Common myeloid progenitor, CD34-positive (primary cell): ENCODE results near the gene NELL2.

Experiments used
- CTCF ChIA-PET: fragments of 350-600 bp; sonication (Branson Sonifier 250); formaldehyde crosslinking; loops from one replicate; lab custom pipeline; 2021; ENCODE audit warnings: antibody characterized with exemption; lab: Charles Lee
- POLR2A ChIA-PET: fragments of 350-600 bp; sonication (Branson Sonifier 250); formaldehyde crosslinking; loops from one replicate; lab custom pipeline; 2021; ENCODE audit warnings: antibody characterized with exemption; lab: Charles Lee
- DNase-seq, 3 donors: peaks; one replicate each; pipeline versions ENCODE4 v3.0.0 to v3.0.0-alpha.2; 2013
- H3K27ac ChIP-seq, 2 experiments: 1 replicate in 1 of 2; 2 replicates in 1 of 2; pipeline ENCODE4 v1.7.0; 2013; ENCODE audit warnings: inconsistent platforms in 2 of 2, low read length in 2 of 2, mild to moderate bottlenecking in 2 of 2, low read depth in 1 of 2, moderate library complexity in 1 of 2; ENCODE audit not compliant: severe bottlenecking in 2 of 2, insufficient read depth in 1 of 2, poor library complexity in 1 of 2
- H3K27me3 ChIP-seq, 5 experiments: replicated peaks in 2 of 5; 1 replicate in 3 of 5; 2 replicates in 2 of 5; pipeline versions ENCODE4 v1.6.1 to v1.7.0; 2013; ENCODE audit warnings: low read length in 4 of 5, mild to moderate bottlenecking in 2 of 5, moderate library complexity in 2 of 5, inconsistent platforms in 1 of 5; ENCODE audit not compliant: insufficient read depth in 5 of 5, control insufficient read depth in 4 of 5
- H3K36me3 ChIP-seq, 4 experiments: 1 replicate in 2 of 4; 2 replicates in 2 of 4; pipeline versions ENCODE4 v1.6.1 to v1.7.0; 2013; ENCODE audit warnings: low read length in 3 of 4, control low read depth in 1 of 4, mild to moderate bottlenecking in 1 of 4; ENCODE audit not compliant: control insufficient read depth in 4 of 4, insufficient read depth in 4 of 4
- H3K4me1 ChIP-seq, 4 experiments: 1 replicate in 3 of 4; 2 replicates in 1 of 4; pipeline versions ENCODE4 v1.6.1 to v1.7.1; 2013; ENCODE audit warnings: low read length in 3 of 4, mild to moderate bottlenecking in 3 of 4, control low read depth in 1 of 4, inconsistent platforms in 1 of 4, moderate library complexity in 1 of 4; ENCODE audit not compliant: control insufficient read depth in 4 of 4, insufficient read depth in 4 of 4; ENCODE audit errors: control extremely low read depth in 1 of 4
- H3K4me3 ChIP-seq, 7 experiments: 1 replicate in 4 of 7; 2 replicates in 3 of 7; pipeline versions ENCODE4 v1.5.1 to v1.7.0; 2013; ENCODE audit warnings: mild to moderate bottlenecking in 7 of 7, low read length in 6 of 7, moderate library complexity in 6 of 7, inconsistent platforms in 2 of 7, low read depth in 2 of 7, control low read depth in 1 of 7; ENCODE audit not compliant: insufficient read depth in 4 of 7, control insufficient read depth in 1 of 7; ENCODE audit errors: extremely low read depth in 1 of 7
- H3K9me3 ChIP-seq, 5 experiments: 1 replicate in 4 of 5; 2 replicates in 1 of 5; pipeline versions ENCODE4 v1.6.1 to v1.7.1; 2013; ENCODE audit warnings: low read length in 4 of 5, mild to moderate bottlenecking in 2 of 5, inconsistent platforms in 1 of 5, low read depth in 1 of 5, moderate library complexity in 1 of 5; ENCODE audit not compliant: control insufficient read depth in 4 of 5, insufficient read depth in 2 of 5; ENCODE audit errors: control extremely low read depth in 1 of 5
- WGBS: methylation state at CpG from one replicate; pipeline ENCODE4 v1.1.5; 2013; ENCODE audit not compliant: insufficient coverage; 5-methylcytosine and 5-hydroxymethylcytosine counted together

The NELL2 gene

DNA sequence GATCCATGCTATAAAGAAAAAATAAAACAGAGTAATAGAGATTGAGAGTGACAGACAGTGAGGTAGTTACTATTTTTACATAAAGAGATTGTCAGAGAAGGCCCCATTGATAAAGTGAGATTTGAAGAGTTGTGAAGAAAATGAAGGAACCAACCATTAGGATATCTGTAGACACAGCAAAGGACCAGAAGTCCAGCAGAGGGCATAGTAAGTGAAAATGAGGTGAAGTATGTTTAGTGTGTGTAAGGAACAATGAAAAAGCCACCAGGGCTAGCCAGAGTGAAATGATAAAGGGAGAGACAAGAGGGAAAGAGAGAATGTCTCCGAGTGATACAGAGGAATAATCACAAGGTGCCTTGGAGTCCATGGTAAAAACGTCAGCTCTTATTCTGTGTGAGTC lies 411.0 kb downstream of the NELL2 start:
- DNase-seq = no peak
- CTCF ChIA-PET = no interaction called here
- 100% methylated on average over 2 of the region's 2 CpGs for WGBS
- no peaks in the 10 kb centered on the region for H3K27me3 ChIP-seq
- no peaks in the 10 kb centered on the region for H3K4me1 ChIP-seq
- POLR2A ChIA-PET = no interaction called here
- peaks cover 0 to 1% (median 0%) of the 10 kb centered on the region in 5 experiments for H3K9me3 ChIP-seq
- H3K36me3 ChIP-seq = no peaks in the 10 kb centered on the region
- no peak overlapping the region for H3K27ac ChIP-seq
- H3K4me3 ChIP-seq = no peak overlapping the region

DNA sequence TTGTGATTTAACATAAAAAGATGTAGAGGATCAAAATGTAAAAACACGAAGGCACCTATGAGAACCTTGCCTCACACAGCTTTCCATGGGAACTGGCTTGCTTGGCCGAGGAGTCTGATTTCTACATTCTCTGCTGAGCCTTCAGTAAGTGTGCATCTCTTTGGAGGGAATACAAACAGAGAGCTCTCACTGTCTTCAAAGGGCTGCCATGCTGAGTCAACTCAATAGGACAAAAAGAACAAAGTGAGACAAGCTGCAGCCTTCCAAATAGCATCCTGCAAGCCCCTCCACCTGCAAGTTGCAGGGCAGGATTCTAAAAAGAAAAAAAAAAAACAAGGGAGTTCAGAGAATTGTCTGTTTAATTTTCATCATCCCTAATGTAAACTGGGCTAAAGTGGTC lies 411.9 kb downstream of the NELL2 start:
- Histone ChIP-seq H3K4me1 (no peaks in the 10 kb centered on the region), H3K27ac (no peak overlapping the region), H3K27me3 (no peaks in the 10 kb centered on the region), H3K9me3 (peaks cover 0 to 1% (median 0%) of the 10 kb centered on the region in 5 experiments), H3K4me3 (no peak overlapping the region), H3K36me3 (no peaks in the 10 kb centered on the region)
- WGBS = 48% methylated on average over 2 of the region's 2 CpGs
- ChIA-PET POLR2A (no interaction called here), CTCF (interaction anchor here (0.6 kb wide), 2 partner anchors 15 to 496 kb away, joined by 4 to 8 read pairs; no protein-coding TSS in a partner anchor)
- DNase-seq = no peak

DNA sequence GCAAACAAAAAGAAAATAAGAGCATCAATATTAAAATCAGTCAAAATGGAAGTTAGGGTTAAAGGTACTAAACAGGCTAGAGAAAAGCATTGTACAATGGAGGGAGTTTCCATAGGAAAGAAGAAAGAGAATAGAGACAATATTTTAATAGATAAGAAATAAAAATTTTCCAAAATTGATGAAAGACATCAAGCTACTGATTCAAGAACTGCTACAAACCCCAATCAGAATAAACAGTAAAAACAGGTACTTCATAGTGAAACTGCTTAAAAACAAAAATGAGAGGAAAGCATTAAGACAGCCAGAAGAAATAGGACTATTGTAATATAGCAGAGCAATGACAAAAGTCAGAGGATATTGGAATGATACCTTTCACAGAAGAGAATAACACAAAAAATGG lies 413.4 kb downstream of the NELL2 start:
- no peaks in the 10 kb centered on the region for H3K36me3 ChIP-seq
- H3K27me3 ChIP-seq = no peaks in the 10 kb centered on the region
- peaks cover 0 to 3% (median 0%) of the 10 kb centered on the region in 5 experiments for H3K9me3 ChIP-seq
- no peaks in the 10 kb centered on the region for H3K4me1 ChIP-seq
- no peak overlapping the region for H3K27ac ChIP-seq
- no peak for DNase-seq
- ChIA-PET POLR2A (no interaction called here), CTCF (no interaction called here)
- no peak overlapping the region for H3K4me3 ChIP-seq

DNA sequence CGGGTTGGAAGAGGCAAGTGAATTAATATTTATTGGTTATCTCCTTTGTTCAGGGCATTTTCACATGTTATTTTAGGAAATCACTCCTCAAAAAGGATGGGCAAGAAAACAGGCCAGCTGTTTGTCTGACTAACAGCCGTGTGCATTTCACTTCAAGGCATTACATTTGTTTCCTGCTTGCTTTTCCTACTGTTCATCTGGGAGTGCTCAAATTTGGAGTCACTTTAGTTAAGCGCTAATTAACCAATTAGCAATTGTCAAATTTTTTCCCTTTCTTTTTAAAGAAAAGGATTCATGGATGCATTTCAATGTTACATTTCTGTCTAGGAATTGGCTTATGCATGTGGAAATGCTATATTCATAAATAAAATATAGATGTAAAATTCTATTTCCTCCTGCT lies 415.9 kb downstream of the NELL2 start:
- ChIA-PET POLR2A (no interaction called here), CTCF (no interaction called here)
- H3K36me3 ChIP-seq = no peaks in the 10 kb centered on the region
- peaks cover 0 to 1% (median 0%) of the 10 kb centered on the region in 5 experiments for H3K9me3 ChIP-seq
- DNase-seq = no peak
- H3K4me1 ChIP-seq = no peaks in the 10 kb centered on the region
- no peak overlapping the region for H3K27ac ChIP-seq
- H3K27me3 ChIP-seq = no peaks in the 10 kb centered on the region
- no peak overlapping the region for H3K4me3 ChIP-seq
- 83% methylated on average over 1 of the region's 3 CpGs for WGBS

DNA sequence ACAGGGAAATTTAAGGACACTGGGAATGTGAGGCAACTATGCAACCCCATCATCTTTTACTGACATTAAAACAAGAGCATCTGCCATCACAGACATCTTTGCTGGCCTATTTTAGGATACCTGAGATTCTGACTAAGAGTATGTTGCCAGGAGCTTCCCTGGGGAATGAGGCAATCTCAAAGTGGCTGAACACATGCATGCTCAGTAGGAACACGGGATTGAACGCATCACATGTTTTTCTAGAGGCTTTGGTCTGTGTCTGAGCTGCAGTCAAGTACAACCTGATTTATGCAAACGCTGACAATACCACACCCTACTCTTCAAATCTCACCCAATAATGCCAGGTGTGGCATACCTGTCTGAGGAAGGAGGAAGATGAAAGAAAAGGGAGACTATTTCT lies 416.5 kb downstream of the NELL2 start:
- WGBS = 100% methylated on average over 1 of the region's 3 CpGs
- no peak for DNase-seq
- POLR2A ChIA-PET = no interaction called here
- Histone ChIP-seq H3K4me3 (no peak overlapping the region), H3K27ac (no peak overlapping the region), H3K9me3 (peaks cover 0 to 1% (median 0%) of the 10 kb centered on the region in 5 experiments), H3K27me3 (no peaks in the 10 kb centered on the region), H3K4me1 (no peaks in the 10 kb centered on the region), H3K36me3 (no peaks in the 10 kb centered on the region)
- CTCF ChIA-PET = no interaction called here
